DND-41 (cell line): ENCODE results near the gene INSL4.

Experiments used
- EZH2 ChIP-seq: IDR thresholded peaks from 3 replicates; pipeline ENCODE4 v1.6.1; 2012; ENCODE audit warnings: borderline replicate concordance, low read depth, mild to moderate bottlenecking, moderate library complexity, low read length, inconsistent platforms; ENCODE audit not compliant: severe bottlenecking
- TF ChIP-seq, protein P1 (sequence below): IDR thresholded peaks from 2 replicates; pipeline ENCODE4 v1.5.1; 2012; ENCODE audit warnings: borderline replicate concordance, low read length, moderate library complexity, mild to moderate bottlenecking; ENCODE audit not compliant: poor library complexity, severe bottlenecking; ENCODE audit errors: extremely low read depth

DNA sequence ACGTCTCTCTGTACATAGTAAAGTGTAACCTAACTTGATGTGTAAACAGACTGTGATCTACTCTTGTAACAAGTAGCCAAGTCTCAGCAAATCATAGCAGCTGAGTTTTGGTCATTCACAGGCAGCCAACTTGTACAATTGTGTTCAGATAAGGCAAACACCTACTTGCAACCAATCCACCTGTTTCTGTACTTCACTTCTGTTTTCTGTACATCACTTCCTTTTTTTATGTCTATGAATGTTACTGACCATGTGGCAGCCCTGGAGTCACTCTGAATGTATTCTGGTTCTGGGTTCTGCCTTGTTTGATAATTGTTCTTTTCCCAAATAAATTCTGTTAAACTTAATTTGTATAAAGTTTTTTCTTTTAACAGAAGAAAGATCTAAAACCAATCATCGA is 47.3 kb downstream of the INSL4 start:
- no peak for TF ChIP-seq EZH2
- TF ChIP-seq, protein P1, sequence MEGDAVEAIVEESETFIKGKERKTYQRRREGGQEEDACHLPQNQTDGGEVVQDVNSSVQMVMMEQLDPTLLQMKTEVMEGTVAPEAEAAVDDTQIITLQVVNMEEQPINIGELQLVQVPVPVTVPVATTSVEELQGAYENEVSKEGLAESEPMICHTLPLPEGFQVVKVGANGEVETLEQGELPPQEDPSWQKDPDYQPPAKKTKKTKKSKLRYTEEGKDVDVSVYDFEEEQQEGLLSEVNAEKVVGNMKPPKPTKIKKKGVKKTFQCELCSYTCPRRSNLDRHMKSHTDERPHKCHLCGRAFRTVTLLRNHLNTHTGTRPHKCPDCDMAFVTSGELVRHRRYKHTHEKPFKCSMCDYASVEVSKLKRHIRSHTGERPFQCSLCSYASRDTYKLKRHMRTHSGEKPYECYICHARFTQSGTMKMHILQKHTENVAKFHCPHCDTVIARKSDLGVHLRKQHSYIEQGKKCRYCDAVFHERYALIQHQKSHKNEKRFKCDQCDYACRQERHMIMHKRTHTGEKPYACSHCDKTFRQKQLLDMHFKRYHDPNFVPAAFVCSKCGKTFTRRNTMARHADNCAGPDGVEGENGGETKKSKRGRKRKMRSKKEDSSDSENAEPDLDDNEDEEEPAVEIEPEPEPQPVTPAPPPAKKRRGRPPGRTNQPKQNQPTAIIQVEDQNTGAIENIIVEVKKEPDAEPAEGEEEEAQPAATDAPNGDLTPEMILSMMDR, result no peak
